Measurements from ENCODE around the gene CNR2.

- TF ChIP-seq, protein P1, sequence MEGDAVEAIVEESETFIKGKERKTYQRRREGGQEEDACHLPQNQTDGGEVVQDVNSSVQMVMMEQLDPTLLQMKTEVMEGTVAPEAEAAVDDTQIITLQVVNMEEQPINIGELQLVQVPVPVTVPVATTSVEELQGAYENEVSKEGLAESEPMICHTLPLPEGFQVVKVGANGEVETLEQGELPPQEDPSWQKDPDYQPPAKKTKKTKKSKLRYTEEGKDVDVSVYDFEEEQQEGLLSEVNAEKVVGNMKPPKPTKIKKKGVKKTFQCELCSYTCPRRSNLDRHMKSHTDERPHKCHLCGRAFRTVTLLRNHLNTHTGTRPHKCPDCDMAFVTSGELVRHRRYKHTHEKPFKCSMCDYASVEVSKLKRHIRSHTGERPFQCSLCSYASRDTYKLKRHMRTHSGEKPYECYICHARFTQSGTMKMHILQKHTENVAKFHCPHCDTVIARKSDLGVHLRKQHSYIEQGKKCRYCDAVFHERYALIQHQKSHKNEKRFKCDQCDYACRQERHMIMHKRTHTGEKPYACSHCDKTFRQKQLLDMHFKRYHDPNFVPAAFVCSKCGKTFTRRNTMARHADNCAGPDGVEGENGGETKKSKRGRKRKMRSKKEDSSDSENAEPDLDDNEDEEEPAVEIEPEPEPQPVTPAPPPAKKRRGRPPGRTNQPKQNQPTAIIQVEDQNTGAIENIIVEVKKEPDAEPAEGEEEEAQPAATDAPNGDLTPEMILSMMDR (conservative IDR thresholded peaks at IDR 0.05; ENCODE audit: low read depth, low read length) = peak; percentile 67
- TF ChIP-seq RAD21 (IDR thresholded peaks at IDR 0.05; ENCODE audit: low read length) (peak; percentile 75), POLR2A (IDR thresholded peaks at IDR 0.05; ENCODE audit: low read depth, low read length) (no peak), CEBPB (IDR thresholded peaks at IDR 0.05; ENCODE audit: low read depth, low read length) (no peak), ELK1 (IDR thresholded peaks at IDR 0.05; ENCODE audit: borderline replicate concordance, low read depth, low read length) (no peak), NFE2L2 (IDR thresholded peaks at IDR 0.05; ENCODE audit: low read depth, low read length) (no peak), RCOR1 (IDR thresholded peaks at IDR 0.05; ENCODE audit: insufficient replicate concordance, low read length) (no peak), MAZ (IDR thresholded peaks at IDR 0.05; ENCODE audit: borderline replicate concordance, low read depth, low read length) (no peak), SMC3 (IDR thresholded peaks at IDR 0.05; ENCODE audit: low read depth, low read length) (peak; percentile 58), CHD1 (IDR thresholded peaks at IDR 0.05; ENCODE audit: low read depth, low read length) (no peak), USF2 (IDR thresholded peaks at IDR 0.05; ENCODE audit: low read depth, low read length) (no peak)
Measured at GRCh38 chr1:23916209-23917131, 3.3 kb upstream of the CNR2 start.
